BJ (cell line): Measurements from ENCODE around the gene CR2. TPM values are rescaled to one million over a fixed set of nuclear protein-coding genes. Genes with fewer than 3 reads are reported as not detected.
A peak's percentile ranks its signal among the peaks of the same experiment; 100 is the strongest.

ENCODE experiments used
- CTCF ChIA-PET: fragments of 350-600 bp; formaldehyde crosslinking; extraction: SDS; loops from one replicate; lab custom pipeline; 2021; ENCODE audit warnings: antibody characterized with exemption, inconsistent platforms; lab: Yijun Ruan, JAX
- POLR2A ChIA-PET: fragments of 300-600 bp; sonication (Branson Sonifier 250); formaldehyde crosslinking; extraction: SDS; loops from one replicate; lab custom pipeline; 2021; ENCODE audit warnings: antibody characterized with exemption; lab: Charles Lee
- DNase-seq: peaks from one replicate; pipeline ENCODE4 v3.0.0-alpha.2; 2011; ENCODE audit warnings: low read depth
- H3K27me3 ChIP-seq: 2 replicates; pipeline ENCODE4 v1.6.0; 2011; ENCODE audit warnings: low read length; ENCODE audit not compliant: control insufficient read depth, insufficient read depth
- H3K36me3 ChIP-seq: 2 replicates; pipeline ENCODE4 v1.5.1; 2011; ENCODE audit warnings: low read length; ENCODE audit not compliant: control insufficient read depth, insufficient read depth
- H3K4me3 ChIP-seq: 2 replicates; pipeline ENCODE4 v1.5.1; 2011; ENCODE audit warnings: low read depth, mild to moderate bottlenecking, control low read depth, low read length
- polyA minus RNA-seq: library from RNA; depleted of rRNA, polyadenylated mRNA; stranded (reverse); fragments of >200 nt; gene quantifications from 2 replicates; pipeline ENCODE4 v1.2.3, GENCODE V29; 2011; rRNA and poly(A)+ RNA removed
- polyA plus RNA-seq: library from polyadenylated mRNA; depleted of rRNA; stranded (reverse); fragments of >200 nt; gene quantifications from 2 replicates; pipeline ENCODE4 v1.2.3, GENCODE V29; 2011; rRNA removed
- TF ChIP-seq, protein P1 (sequence below): IDR thresholded peaks from 2 replicates; pipeline ENCODE4 v1.5.1; 2011; ENCODE audit warnings: low read depth, mild to moderate bottlenecking, control low read depth, inconsistent platforms, low read length, moderate library complexity; ENCODE audit not compliant: insufficient read depth

CR2 gene
- polyA plus RNA-seq (not detected in 2 replicates), polyA minus RNA-seq (not detected in 2 replicates)

GRCh38 chr1:207454046-207454964 lies at the start of gene CR2:
Gene CR2 (plus strand): TSS chr1:207454328. CDS start chr1:207454419, 91 bp downstream.
- TF ChIP-seq, protein P1, sequence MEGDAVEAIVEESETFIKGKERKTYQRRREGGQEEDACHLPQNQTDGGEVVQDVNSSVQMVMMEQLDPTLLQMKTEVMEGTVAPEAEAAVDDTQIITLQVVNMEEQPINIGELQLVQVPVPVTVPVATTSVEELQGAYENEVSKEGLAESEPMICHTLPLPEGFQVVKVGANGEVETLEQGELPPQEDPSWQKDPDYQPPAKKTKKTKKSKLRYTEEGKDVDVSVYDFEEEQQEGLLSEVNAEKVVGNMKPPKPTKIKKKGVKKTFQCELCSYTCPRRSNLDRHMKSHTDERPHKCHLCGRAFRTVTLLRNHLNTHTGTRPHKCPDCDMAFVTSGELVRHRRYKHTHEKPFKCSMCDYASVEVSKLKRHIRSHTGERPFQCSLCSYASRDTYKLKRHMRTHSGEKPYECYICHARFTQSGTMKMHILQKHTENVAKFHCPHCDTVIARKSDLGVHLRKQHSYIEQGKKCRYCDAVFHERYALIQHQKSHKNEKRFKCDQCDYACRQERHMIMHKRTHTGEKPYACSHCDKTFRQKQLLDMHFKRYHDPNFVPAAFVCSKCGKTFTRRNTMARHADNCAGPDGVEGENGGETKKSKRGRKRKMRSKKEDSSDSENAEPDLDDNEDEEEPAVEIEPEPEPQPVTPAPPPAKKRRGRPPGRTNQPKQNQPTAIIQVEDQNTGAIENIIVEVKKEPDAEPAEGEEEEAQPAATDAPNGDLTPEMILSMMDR = no peak
- POLR2A ChIA-PET = no interaction called here
- H3K4me3 ChIP-seq = no peak within 1 kb of the TSS; the same call in 1 of the 2 replicates
- CTCF ChIA-PET = interaction anchor here (1.1 to 1.4 kb wide), 2 partner anchors 45 to 46 kb away, joined by 3 read pairs; no protein-coding TSS in a partner anchor
- DNase-seq = no peak
- peaks cover 25% of the 10 kb centered on the region for H3K27me3 ChIP-seq
- no peaks in the 10 kb centered on the region for H3K36me3 ChIP-seq

- peaks cover 2% of the 10 kb centered on the region; the same call in 1 of the 2 replicates for H3K27me3 ChIP-seq
- no peak overlapping the region for H3K4me3 ChIP-seq
- DNase-seq = peak; percentile 9
- POLR2A ChIA-PET = no interaction called here
- CTCF ChIA-PET = interaction anchor here (0.6 to 4.1 kb wide), 33 partner anchors 8 to 422 kb away, joined by 3 to 66 read pairs (median 4); partner anchors contain the start of genes CD55 and PFKFB2
- no peaks in the 10 kb centered on the region for H3K36me3 ChIP-seq
- TF ChIP-seq, protein P1 = peak; percentile 72
These were observed 49.1 kb upstream of the CR2 start for GRCh38 chr1:207404849-207405525.

- Histone ChIP-seq H3K4me3 (no peak overlapping the region), H3K27me3 (peaks cover 2% of the 10 kb centered on the region; the same call in 1 of the 2 replicates), H3K36me3 (no peaks in the 10 kb centered on the region)
- TF ChIP-seq, protein P1 = no peak
- ChIA-PET POLR2A (no interaction called here), CTCF (interaction anchor here (0.9 to 4.1 kb wide), 18 partner anchors 9 to 423 kb away, joined by 3 to 66 read pairs (median 4); no protein-coding TSS in a partner anchor)
- DNase-seq = no peak
These were observed 48.3 kb upstream of the CR2 start for GRCh38 chr1:207405814-207406213.

- ChIA-PET POLR2A (no interaction called here), CTCF (interaction anchor here (0.8 to 4.1 kb wide), 4 partner anchors 116 to 323 kb away, joined by 3 to 66 read pairs (median 4); no protein-coding TSS in a partner anchor)
- Histone ChIP-seq H3K4me3 (no peak overlapping the region), H3K36me3 (no peaks in the 10 kb centered on the region), H3K27me3 (peaks cover 2% of the 10 kb centered on the region; the same call in 1 of the 2 replicates)
- TF ChIP-seq, protein P1 = no peak
- peak; percentile 4 for DNase-seq
These were observed 46.4 kb upstream of the CR2 start for GRCh38 chr1:207407655-207408260.
